Measurements from ENCODE around the gene DLG2. TPM values are rescaled to one million over a fixed set of nuclear protein-coding genes. Genes with fewer than 3 reads are reported as not detected.
"Not testable (repeated sequence)": the region's sequence is repeated elsewhere in the genome, so short reads cannot be mapped to it uniquely, and the experiment has no call there.

Gene DLG2
- total RNA-seq, 2 experiments from 2014 or later = 1.3 to 1.7 TPM

DNA sequence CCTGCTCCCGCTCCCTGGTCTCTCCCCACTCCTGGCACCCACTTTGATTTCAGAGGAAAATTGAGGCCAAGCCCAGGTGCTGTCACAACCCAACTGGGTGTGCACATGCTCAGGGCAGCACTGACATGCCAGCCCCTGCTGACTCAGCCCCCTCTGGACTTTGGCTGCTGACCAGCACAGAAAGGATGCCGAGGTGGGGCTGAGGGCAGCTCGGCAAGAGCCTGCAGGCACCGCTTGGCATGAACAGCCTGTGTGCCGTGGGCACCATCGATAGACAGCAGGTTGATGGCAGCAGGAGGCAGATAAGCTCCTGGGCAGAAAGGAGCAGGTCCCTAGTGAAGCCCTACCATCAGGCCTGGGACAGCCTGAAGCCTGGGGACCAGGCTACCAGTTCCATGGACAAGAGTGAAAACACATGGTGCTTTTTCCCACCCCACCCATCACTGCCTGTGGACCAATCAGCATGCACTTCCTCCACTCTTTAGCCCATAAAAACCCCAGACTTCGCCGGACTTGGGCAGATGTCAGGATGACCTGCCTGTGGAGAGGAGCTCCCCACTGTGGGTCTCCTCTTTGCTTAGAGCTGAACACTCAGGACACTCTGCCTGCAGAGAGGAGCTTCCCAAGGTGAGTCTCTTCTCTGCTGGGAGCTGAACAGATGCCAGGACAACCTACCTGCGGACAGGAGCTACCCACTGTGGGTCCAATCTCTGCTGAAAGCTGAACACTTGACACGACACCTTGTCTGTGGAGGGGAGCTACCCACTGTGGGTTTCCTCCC, 832.3 kb downstream of the DLG2 start:
- no peaks in the 10 kb centered on the region for H3K27me3 Mint-ChIP-seq
- no peaks in the 10 kb centered on the region for H3K4me1 Mint-ChIP-seq
- no peak overlapping the region for H3K4me3 Mint-ChIP-seq
- no peaks in the 10 kb centered on the region for H3K36me3 Mint-ChIP-seq (ENCODE audit: low read depth)
- no peak for DNase-seq
- H3K27ac Mint-ChIP-seq = no peak overlapping the region
- peaks cover 32% of the 10 kb centered on the region for H3K9me3 Mint-ChIP-seq
- ChIA-PET POLR2A (no interaction called here), CTCF (no interaction called here)

DNA sequence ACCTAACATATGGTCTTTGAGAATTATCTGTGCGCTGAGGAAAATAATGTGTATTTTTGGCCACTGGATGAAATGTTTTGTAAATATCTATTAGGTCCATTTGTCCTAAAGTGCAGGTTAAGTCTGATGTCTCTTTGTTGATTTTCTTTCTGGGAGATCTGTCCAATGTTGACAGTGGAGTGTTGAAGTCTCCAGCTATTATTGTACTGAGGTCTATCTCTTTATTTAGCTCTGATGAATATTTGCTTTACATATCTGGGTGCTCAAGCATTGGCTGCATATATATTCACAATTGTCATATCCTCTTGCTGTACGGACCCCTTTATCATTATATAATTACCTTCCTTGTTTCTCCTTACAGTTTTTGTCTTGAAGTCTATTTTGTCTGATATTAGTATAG, 833.8 kb downstream of the DLG2 start:
- CTCF ChIA-PET = no interaction called here
- Mint-ChIP-seq H3K9me3 (peaks cover 27% of the 10 kb centered on the region), H3K27ac (no peak overlapping the region), H3K36me3 (ENCODE audit: low read depth) (no peaks in the 10 kb centered on the region), H3K4me3 (no peak overlapping the region), H3K4me1 (no peaks in the 10 kb centered on the region), H3K27me3 (no peaks in the 10 kb centered on the region)
- no peak for DNase-seq
- POLR2A ChIA-PET = no interaction called here

DNA sequence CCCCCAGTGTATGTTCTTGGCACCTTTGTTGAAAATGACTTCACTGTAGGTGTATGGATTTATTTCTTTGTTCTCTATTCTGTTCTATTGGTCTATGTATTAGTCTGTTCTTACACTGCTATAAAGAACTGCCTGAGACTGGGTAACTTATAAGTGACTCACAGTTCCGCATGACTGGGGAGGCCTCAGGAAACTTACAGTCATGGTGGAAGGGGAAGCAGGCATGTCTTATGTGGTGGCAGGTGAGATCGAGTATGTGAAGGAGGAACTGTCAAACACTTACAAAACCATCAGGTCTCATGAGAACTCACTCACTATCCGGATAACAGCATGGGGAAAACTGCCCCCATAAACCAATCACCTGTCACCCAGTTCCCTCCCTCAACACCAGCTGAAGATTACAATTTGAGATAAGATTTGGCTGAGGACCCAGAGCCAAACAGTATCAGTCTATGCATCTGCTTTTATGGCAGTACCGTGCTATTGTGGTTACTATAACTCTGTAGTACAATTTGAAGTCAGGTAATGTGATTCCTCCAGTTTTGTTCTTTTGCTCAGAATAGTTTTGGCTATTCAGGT, 836.2 kb downstream of the DLG2 start:
- no peaks in the 10 kb centered on the region for H3K36me3 Mint-ChIP-seq (ENCODE audit: low read depth)
- H3K27me3 Mint-ChIP-seq = no peaks in the 10 kb centered on the region
- POLR2A ChIA-PET = no interaction called here
- peaks cover 18% of the 10 kb centered on the region for H3K9me3 Mint-ChIP-seq
- no peaks in the 10 kb centered on the region for H3K4me1 Mint-ChIP-seq
- H3K4me3 Mint-ChIP-seq = no peak overlapping the region
- H3K27ac Mint-ChIP-seq = no peak overlapping the region
- DNase-seq = no peak
- CTCF ChIA-PET = no interaction called here

DNA sequence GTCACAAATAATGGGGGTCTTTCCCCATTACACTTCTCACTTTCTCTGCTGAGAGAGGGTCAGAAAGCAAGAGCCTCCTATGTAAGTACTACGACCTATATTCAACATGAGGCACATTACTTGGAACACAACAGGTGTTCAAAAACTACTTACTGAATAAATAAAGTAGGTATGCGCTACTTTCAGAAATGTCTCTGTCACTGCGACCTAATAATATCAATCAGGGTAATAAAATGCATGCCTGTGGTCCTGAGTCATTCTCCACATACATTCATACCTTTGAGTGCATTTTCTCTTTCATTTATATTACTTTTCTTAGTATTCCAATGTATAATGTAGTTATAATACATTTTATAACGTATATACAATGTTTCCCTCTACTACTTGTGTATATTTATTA, 838.9 kb downstream of the DLG2 start:
- Mint-ChIP-seq H3K4me3 (no peak overlapping the region), H3K9me3 (peaks cover 6% of the 10 kb centered on the region), H3K36me3 (ENCODE audit: low read depth) (no peaks in the 10 kb centered on the region), H3K27me3 (no peaks in the 10 kb centered on the region), H3K4me1 (no peaks in the 10 kb centered on the region), H3K27ac (no peak overlapping the region)
- ChIA-PET CTCF (no interaction called here), POLR2A (no interaction called here)
- no peak for DNase-seq

DNA sequence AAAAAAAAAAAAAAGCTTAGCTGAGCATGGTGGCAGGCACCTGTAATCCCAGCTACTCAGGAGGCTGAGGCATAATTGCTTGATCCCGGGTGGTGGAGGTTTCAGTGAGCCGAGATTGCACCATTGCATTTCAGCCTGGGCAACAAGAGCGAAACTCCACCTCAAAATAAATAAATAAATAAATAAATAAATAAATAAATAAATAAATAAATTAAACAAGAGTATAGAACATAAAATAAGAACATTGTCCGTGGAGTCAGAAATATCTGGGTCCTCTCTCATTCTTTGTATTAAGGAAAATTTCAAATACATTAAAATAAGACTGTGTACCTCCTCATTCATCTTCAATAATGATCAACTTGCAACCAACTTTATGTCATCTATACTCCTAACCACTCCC, 843.0 kb downstream of the DLG2 start:
- H3K27me3 Mint-ChIP-seq; H3K27ac Mint-ChIP-seq; H3K4me3 Mint-ChIP-seq; CTCF ChIA-PET; H3K9me3 Mint-ChIP-seq; H3K4me1 Mint-ChIP-seq; POLR2A ChIA-PET; DNase-seq; H3K36me3 Mint-ChIP-seq (ENCODE audit: low read depth): not testable (repeated sequence)

GRCh38 chr11:84780689-84781293, 846.4 kb downstream of the DLG2 start:
- H3K9me3 Mint-ChIP-seq = peaks cover 7% of the 10 kb centered on the region
- no peak overlapping the region for H3K27ac Mint-ChIP-seq
- DNase-seq = no peak
- CTCF ChIA-PET = interaction anchor here (0.6 kb wide), 1 partner anchor 295 kb away, joined by 4 read pairs; no protein-coding TSS in a partner anchor
- H3K36me3 Mint-ChIP-seq (ENCODE audit: low read depth) = no peaks in the 10 kb centered on the region
- H3K27me3 Mint-ChIP-seq = no peaks in the 10 kb centered on the region
- POLR2A ChIA-PET = no interaction called here
- H3K4me3 Mint-ChIP-seq = no peak overlapping the region
- no peaks in the 10 kb centered on the region for H3K4me1 Mint-ChIP-seq

DNA sequence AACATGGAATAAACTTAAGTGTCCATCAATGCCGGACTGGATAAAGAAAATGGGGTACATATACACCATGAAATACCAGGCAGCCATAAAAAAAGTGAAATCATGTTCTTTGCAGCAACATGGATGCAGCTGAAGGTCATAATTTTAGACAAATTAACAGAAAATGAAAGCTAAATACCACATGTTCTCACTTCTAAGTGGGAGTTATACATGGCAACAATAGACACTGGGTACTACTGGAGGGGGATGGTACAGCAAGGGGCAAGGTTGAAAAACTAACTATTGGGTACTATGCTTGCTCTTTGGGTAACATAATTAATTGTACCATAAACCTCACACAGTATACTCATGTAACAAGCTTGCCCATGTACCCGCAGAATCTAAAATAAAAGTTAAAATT, 851.6 kb downstream of the DLG2 start:
- peaks cover 12% of the 10 kb centered on the region for H3K9me3 Mint-ChIP-seq
- CTCF ChIA-PET = no interaction called here
- no peaks in the 10 kb centered on the region for H3K27me3 Mint-ChIP-seq

DNA sequence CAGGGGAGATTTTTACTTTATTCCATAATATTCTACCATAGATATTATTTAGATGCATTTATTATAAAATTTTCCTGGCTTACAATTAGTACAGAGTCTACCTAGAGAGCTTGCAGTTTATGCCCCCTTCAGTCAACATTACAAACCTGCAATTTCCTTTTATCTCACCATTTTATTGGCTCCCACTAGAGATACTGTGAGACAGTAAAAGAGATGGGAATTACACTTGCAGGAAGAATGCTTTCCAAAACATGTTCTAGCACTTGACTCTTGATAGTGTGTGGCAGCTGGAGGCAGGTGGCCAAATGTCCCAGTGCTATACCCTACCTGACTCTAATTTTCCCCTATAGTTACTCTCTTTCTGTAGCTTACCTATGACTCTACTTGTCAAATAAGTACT, 863.2 kb downstream of the DLG2 start:
- no peak for DNase-seq
- no peaks in the 10 kb centered on the region for H3K27me3 Mint-ChIP-seq
- no peak overlapping the region for H3K4me3 Mint-ChIP-seq
- ChIA-PET POLR2A (no interaction called here), CTCF (no interaction called here)
- H3K4me1 Mint-ChIP-seq = no peaks in the 10 kb centered on the region
- peaks cover 16% of the 10 kb centered on the region for H3K9me3 Mint-ChIP-seq
- H3K27ac Mint-ChIP-seq = no peak overlapping the region
- H3K36me3 Mint-ChIP-seq (ENCODE audit: low read depth) = no peaks in the 10 kb centered on the region

More for the DNA sequence above, 851.6 kb downstream of the DLG2 start:
- Mint-ChIP-seq H3K36me3 (ENCODE audit: low read depth) (no peaks in the 10 kb centered on the region), H3K4me3 (no peak overlapping the region), H3K27ac (no peak overlapping the region), H3K4me1 (no peaks in the 10 kb centered on the region)
- POLR2A ChIA-PET = no interaction called here
- DNase-seq = no peak

GRCh38 chr11:84757711-84758110, 869.4 kb downstream of the DLG2 start:
- no peak for DNase-seq
- Mint-ChIP-seq H3K27me3 (no peaks in the 10 kb centered on the region), H3K36me3 (ENCODE audit: low read depth) (no peaks in the 10 kb centered on the region), H3K9me3 (peaks cover 14% of the 10 kb centered on the region), H3K4me3 (no peak overlapping the region), H3K4me1 (no peaks in the 10 kb centered on the region), H3K27ac (no peak overlapping the region)
- ChIA-PET CTCF (no interaction called here), POLR2A (no interaction called here)

DNA sequence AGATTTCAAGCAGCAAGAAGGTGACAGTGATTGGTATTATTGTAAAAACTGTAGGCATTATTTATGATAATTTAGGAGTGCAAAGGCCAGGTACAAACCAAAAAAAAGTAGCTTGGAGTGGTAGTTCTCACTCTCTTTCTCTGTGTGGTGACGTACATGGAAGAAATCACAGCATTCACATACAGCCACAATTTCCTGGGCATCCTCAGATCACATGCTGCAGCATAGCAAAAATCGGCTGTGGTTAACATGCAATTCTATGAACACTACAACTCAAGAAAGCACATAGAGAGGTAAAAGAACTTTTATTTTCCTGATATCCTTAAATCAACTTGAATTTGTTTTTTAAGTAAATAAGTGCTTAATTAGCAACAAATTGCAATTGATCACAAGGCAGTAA, 875.8 kb downstream of the DLG2 start:
- no peaks in the 10 kb centered on the region for H3K4me1 Mint-ChIP-seq
- no peaks in the 10 kb centered on the region for H3K27me3 Mint-ChIP-seq
- ChIA-PET POLR2A (no interaction called here), CTCF (no interaction called here)
- H3K27ac Mint-ChIP-seq = no peak overlapping the region
- no peaks in the 10 kb centered on the region for H3K36me3 Mint-ChIP-seq (ENCODE audit: low read depth)
- no peak for DNase-seq
- H3K9me3 Mint-ChIP-seq = peaks cover 22% of the 10 kb centered on the region
- no peak overlapping the region for H3K4me3 Mint-ChIP-seq

DNA sequence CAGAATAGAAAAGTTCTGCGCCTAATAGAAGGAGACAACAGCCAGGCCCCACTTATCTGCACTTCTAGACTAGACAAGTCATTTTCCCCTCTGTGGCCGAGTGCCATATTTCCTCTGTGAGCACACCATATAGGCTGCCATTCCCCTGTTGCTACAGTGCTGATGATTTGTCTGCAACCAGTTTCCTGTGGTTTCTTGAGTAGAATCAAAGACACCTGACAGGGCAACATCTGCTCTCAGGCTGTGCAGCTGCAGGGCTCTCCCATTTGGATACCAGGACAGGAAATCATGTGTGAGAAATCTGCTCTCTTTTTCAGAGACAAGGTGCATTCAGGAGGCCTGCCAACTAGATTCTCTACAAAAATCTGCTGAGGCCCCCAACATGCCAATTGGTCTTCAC, 879.3 kb downstream of the DLG2 start:
- Mint-ChIP-seq H3K27ac (no peak overlapping the region), H3K27me3 (no peaks in the 10 kb centered on the region), H3K9me3 (peaks cover 17% of the 10 kb centered on the region), H3K4me3 (no peak overlapping the region), H3K36me3 (ENCODE audit: low read depth) (no peaks in the 10 kb centered on the region), H3K4me1 (no peaks in the 10 kb centered on the region)
- POLR2A ChIA-PET = no interaction called here
- CTCF ChIA-PET = no interaction called here
- no peak for DNase-seq

DNA sequence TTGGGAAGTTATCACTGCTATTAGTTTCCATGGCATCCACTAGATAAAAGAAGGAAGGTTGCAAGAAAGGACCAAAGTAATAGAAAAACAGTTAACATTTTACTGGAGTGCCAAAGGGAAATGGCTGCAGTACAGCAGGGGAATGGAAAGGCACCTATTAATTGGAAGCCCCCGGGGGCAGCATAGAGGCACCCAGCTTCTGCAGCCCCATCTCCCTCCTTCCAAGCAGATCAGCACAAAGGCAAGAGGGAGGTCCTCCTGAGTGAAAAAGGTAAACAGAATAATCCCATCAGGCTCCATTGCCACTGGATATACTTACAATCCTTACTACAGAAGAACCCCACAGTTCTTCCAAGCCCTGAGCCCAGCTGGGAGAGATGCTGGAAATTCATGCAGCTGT, 887.1 kb downstream of the DLG2 start:
- no peak for DNase-seq
- Mint-ChIP-seq H3K27ac (no peak overlapping the region), H3K4me3 (no peak overlapping the region), H3K27me3 (no peaks in the 10 kb centered on the region), H3K4me1 (no peaks in the 10 kb centered on the region), H3K9me3 (peaks cover 20% of the 10 kb centered on the region), H3K36me3 (ENCODE audit: low read depth) (no peaks in the 10 kb centered on the region)
- POLR2A ChIA-PET = no interaction called here
- CTCF ChIA-PET = no interaction called here

DNA sequence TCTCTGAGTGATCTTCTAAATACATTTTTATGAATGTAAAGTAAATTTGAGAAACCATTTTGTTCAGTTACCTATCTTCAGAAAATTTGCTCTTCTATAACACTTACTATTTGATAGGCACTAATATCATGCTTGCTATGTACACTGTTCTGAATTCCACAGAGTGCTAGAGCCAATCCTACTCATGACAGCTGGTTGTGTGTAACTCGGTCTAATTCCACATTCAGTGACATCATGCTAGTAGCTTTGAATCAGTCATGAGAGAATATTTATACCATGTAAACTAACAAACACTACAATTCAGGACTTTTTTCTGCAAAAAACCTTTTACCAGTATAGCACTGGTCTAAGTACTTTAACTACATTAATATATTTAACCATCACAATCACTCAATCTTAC, 902.9 kb downstream of the DLG2 start:
- CTCF ChIA-PET = no interaction called here

GRCh38 chr11:84722583-84723108, 904.5 kb downstream of the DLG2 start:
- H3K27me3 Mint-ChIP-seq = peaks cover 3% of the 10 kb centered on the region
- H3K4me3 Mint-ChIP-seq = no peak overlapping the region
- peaks cover under 1% of the 10 kb centered on the region for H3K9me3 Mint-ChIP-seq
- CTCF ChIA-PET = no interaction called here
- no peak for DNase-seq
- no peaks in the 10 kb centered on the region for H3K4me1 Mint-ChIP-seq
- POLR2A ChIA-PET = no interaction called here
- H3K36me3 Mint-ChIP-seq (ENCODE audit: low read depth) = no peaks in the 10 kb centered on the region
- H3K27ac Mint-ChIP-seq = no peak overlapping the region

More for the DNA sequence above, 902.9 kb downstream of the DLG2 start:
- Mint-ChIP-seq H3K27ac (no peak overlapping the region), H3K27me3 (peaks cover 3% of the 10 kb centered on the region), H3K9me3 (peaks cover 6% of the 10 kb centered on the region), H3K4me1 (no peaks in the 10 kb centered on the region), H3K36me3 (ENCODE audit: low read depth) (no peaks in the 10 kb centered on the region), H3K4me3 (no peak overlapping the region)
- POLR2A ChIA-PET = no interaction called here
- DNase-seq = no peak

Measured in activated CD4-positive, alpha-beta memory T cell treated with anti-CD3 and anti-CD28 coated beads, Interleukin-2, amount 10 ng/mL, durations not matched to agents 7 days and 5 days (primary cell).